GM13976 (cell line): Measurements from ENCODE around the gene HBP1.

ENCODE experiments used
- DNase-seq: peaks from one replicate; pipeline ENCODE4 v3.0.0; 2012; ENCODE audit warnings: low spot score
- in situ Hi-C: fragments of 300-500 bp; cut with MboI; formaldehyde crosslinking; loops from one replicate; pipeline ENCODE4 v1.12.0; 2022; ENCODE audit warnings: low sequenced_read_pairs, mixed read lengths, inconsistent platforms; ENCODE audit not compliant: unreplicated experiment
- TF ChIP-seq, protein P1 (sequence below): IDR thresholded peaks from 2 replicates; pipeline ENCODE4 v1.5.1; 2012; ENCODE audit warnings: borderline replicate concordance, mild to moderate bottlenecking; ENCODE audit not compliant: insufficient read depth; ENCODE audit errors: extremely low read depth, missing control alignments, control extremely low read depth

HBP1 gene

DNA sequence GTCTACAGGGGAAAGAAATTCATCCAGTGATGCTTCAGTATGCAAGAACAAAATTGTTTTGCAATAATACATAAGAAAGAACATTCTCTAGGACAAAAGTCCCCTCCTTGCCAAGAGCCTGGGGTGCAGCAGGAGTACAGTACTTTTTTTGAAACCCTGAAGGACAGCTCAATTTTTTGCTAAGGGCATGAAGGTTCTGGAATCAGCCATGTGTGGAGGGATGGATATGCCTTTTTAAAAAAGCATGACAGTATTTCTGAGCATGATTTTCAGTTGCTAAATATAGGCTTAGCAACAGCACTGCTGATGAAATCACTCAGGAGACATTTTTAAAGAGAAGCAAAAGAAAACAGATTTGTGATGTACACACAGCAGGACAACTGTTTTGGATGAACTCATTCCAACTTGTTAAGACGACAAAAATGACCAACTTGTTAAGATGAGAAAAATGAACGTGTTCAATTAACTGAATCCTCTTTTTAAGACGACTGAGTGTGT, 39.3 kb downstream of the HBP1 start:
- in situ Hi-C loops = loop anchor here (10.0 kb wide), 1 partner anchor 517 kb away; no protein-coding TSS in a partner anchor
- DNase-seq = no peak
- TF ChIP-seq, protein P1, sequence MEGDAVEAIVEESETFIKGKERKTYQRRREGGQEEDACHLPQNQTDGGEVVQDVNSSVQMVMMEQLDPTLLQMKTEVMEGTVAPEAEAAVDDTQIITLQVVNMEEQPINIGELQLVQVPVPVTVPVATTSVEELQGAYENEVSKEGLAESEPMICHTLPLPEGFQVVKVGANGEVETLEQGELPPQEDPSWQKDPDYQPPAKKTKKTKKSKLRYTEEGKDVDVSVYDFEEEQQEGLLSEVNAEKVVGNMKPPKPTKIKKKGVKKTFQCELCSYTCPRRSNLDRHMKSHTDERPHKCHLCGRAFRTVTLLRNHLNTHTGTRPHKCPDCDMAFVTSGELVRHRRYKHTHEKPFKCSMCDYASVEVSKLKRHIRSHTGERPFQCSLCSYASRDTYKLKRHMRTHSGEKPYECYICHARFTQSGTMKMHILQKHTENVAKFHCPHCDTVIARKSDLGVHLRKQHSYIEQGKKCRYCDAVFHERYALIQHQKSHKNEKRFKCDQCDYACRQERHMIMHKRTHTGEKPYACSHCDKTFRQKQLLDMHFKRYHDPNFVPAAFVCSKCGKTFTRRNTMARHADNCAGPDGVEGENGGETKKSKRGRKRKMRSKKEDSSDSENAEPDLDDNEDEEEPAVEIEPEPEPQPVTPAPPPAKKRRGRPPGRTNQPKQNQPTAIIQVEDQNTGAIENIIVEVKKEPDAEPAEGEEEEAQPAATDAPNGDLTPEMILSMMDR = no peak

GRCh38 chr7:107208563-107208962, 39.8 kb downstream of the HBP1 start:
- no peak for DNase-seq
- TF ChIP-seq, protein P1 = no peak
- in situ Hi-C loops = loop anchor here (10.0 kb wide), 1 partner anchor 516 kb away; no protein-coding TSS in a partner anchor

DNA sequence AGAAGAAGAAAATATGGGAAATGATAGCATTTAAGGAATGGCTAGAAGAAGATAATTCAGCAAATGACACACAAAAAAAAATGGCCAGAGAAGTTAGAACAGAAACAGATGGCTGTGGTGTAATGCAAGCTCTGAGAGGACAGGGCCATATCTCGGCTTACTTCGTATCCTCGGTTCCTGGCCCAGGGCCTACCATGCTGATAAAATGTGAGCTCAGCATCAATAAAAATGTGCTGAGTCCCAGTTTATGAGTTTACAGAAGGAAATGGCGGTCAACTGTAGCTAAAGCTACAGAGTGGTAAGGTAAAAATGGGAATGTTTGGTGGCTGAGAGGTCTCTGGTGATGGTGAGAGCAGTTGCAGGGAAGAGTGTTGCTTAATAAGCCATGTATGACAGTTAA, 40.8 kb downstream of the HBP1 start:
- no peak for DNase-seq
- TF ChIP-seq, protein P1 = no peak
- in situ Hi-C loops = loop anchor here (10.0 kb wide), 1 partner anchor 515 kb away; no protein-coding TSS in a partner anchor

DNA sequence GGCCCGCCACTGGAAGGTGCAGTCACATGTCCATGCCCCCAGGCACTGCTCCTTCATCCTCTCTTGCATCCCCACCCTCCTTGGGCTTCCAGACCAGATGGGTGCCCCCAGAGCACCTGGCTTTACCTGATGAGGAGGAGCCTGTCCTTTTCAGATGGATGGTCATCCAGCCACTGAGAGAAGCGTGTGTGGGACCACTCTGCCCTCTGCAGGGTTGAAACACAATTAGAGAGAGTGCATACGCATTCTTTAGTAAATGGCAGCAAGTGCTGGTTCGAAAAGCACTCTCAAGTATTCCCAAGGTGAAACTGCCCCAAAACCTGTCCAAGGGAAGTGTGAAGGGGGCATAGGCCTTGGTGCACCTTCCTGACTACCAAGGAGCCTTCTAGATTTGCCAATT, 41.6 kb downstream of the HBP1 start:
- TF ChIP-seq, protein P1 = no peak
- in situ Hi-C loops = no loop called here
- DNase-seq = no peak

GRCh38 chr7:107212725-107213124, 43.9 kb downstream of the HBP1 start:
- peak; percentile 29 for DNase-seq
- TF ChIP-seq, protein P1 = no peak
- in situ Hi-C loops = no loop called here

DNA sequence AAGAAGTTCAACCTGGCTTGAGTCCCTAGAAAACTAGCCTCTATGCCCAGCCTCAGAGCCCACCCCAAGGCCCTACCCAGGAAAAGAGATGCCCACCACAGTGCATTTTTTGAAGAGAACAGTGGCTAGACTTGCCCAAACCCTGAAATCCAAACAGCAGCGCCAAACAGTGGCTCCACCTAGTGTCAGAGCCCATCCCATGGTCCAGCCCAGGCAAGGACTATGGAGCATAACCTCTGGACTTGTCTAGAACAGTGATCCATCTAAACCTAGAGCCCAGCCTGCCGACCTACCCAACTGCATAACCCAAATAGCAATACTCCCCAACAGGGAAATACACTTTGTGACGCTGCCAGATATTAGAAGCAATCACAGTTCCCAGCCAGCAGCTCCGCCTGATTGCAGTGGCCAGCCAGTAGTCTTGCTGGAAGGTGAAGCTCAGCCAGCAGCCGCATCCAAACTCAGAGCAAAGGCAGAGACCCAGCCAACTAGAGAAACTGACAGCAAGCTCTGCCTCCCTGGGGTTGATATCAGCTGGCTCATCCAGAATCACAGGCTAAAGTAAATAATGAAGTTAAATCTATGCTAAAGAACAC, 44.5 kb downstream of the HBP1 start:
- TF ChIP-seq, protein P1 = no peak
- in situ Hi-C loops = no loop called here
- no peak for DNase-seq

DNA sequence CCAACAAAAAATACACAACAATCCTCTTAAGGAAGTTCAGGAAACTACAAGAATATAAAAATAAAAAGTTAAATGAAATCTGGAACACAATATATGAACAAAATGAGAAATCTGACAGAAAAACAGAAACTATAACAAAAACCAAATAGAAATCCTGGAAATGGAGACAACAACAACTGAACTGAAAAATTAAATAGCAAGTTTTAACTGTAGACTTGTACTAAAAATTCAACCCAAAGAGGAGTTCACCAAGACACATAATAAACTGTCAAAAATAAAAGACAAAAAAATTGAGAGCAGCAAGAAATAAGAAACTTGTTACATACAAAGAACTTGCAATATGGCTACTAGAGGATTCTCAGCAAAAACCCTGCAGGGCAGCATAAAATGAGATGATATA, 45.1 kb downstream of the HBP1 start:
- DNase-seq = no peak
- TF ChIP-seq, protein P1 = no peak
- in situ Hi-C loops = no loop called here
